Fibroblast of skin of scalp (primary cell): ENCODE data around the gene EBPL.
"Not testable (repeated sequence)": the region's sequence is repeated elsewhere in the genome, so short reads cannot be mapped to it uniquely, and the experiment has no call there.

ENCODE experiments used
- DNase-seq: peaks from one replicate; pipeline ENCODE4 v3.0.0-alpha.2; 2013

EBPL gene

GRCh38 chr13:49635599-49636433, 55.5 kb downstream of the EBPL start:
- peak; percentile 68 for DNase-seq

- no peak for DNase-seq
Observed at GRCh38 chr13:49633710-49634109, 57.6 kb downstream of the EBPL start.

- no peak for DNase-seq
Observed at GRCh38 chr13:49632156-49632555, 59.1 kb downstream of the EBPL start.

- DNase-seq: no peak
Observed at GRCh38 chr13:49630580-49630979, 60.7 kb downstream of the EBPL start.

- DNase-seq: no peak
Observed at GRCh38 chr13:49629947-49630346, 61.3 kb downstream of the EBPL start.

- no peak for DNase-seq
Observed at GRCh38 chr13:49629196-49629938, 61.9 kb downstream of the EBPL start.

GRCh38 chr13:49627831-49628652, 63.2 kb downstream of the EBPL start, which contains the start of gene ARL11:
Gene ARL11, plus strand, starts transcription at chr13:49628507. Its CDS starts 1,941 bp downstream, at chr13:49630448.
- DNase-seq: no peak

GRCh38 chr13:49625392-49626079, 65.8 kb downstream of the EBPL start:
- no peak for DNase-seq

GRCh38 chr13:49624229-49624628, 67.1 kb downstream of the EBPL start:
- no peak for DNase-seq

- no peak for DNase-seq
Observed at GRCh38 chr13:49622174-49622946, 68.9 kb downstream of the EBPL start.

GRCh38 chr13:49620170-49620621, 71.1 kb downstream of the EBPL start:
- DNase-seq: no peak

GRCh38 chr13:49616676-49617065, 74.6 kb downstream of the EBPL start:
- DNase-seq: peak; percentile 17

GRCh38 chr13:49615836-49616675, 75.2 kb downstream of the EBPL start:
- DNase-seq: peak; percentile 23

- not testable (repeated sequence) for DNase-seq
Observed at GRCh38 chr13:49612042-49612441, 79.2 kb downstream of the EBPL start.
